SK-N-MC (cell line): ENCODE data around the gene RPLP2.

Experiments used
- EZH2 ChIP-seq: fragments of 200-600 bp; sonication (generic); IDR thresholded peaks from one replicate; pipeline ENCODE4 v1.6.1; 2017; ENCODE audit warnings: antibody characterized with exemption
- POLR2AphosphoS5 ChIP-seq: IDR thresholded peaks from 2 replicates; pipeline ENCODE4 v1.6.1; 2012; ENCODE audit warnings: mild to moderate bottlenecking, low read depth, low read length, borderline replicate concordance

- no peak for TF ChIP-seq EZH2
- peak; percentile 44; the same call in 1 of the 2 replicates for TF ChIP-seq POLR2AphosphoS5
These were observed 27.2 kb upstream of the RPLP2 start for GRCh38 chr11:782264-783174.
